ENCODE data around the gene SMU1. TPM values are rescaled to one million over a fixed set of nuclear protein-coding genes. Genes with fewer than 3 reads are reported as not detected.
A peak's percentile ranks its signal among the peaks of the same experiment; 100 is the strongest.

The SMU1 gene
- total and polyA plus RNA-seq, 2 of the 13 experiments (the other 11 are each of a cell fraction or from before 2014, with no cell fraction given): 12.9 to 36.6 TPM

GRCh38 chr9:33076046-33077004 is at the start of gene SMU1 (continued):
- TF ChIP-seq ZNF503 (CRISPR knock-in tag; IDR thresholded peaks at IDR 0.05) (no peak), ZNF672 (CRISPR knock-in tag; IDR thresholded peaks at IDR 0.05) (no peak), PTBP1 (IDR thresholded peaks at IDR 0.05; ENCODE audit: low read depth, low read length, poor library complexity, severe bottlenecking) (no peak), RXRA (CRISPR knock-in tag; IDR thresholded peaks at IDR 0.05) (peak; percentile 52), CHD2 (IDR thresholded peaks at IDR 0.05; ENCODE audit: low read depth, low read length) (0 out of 2 replicates have a peak, but pooled peaks have one; percentile 16), YEATS2 (CRISPR knock-in tag; IDR thresholded peaks at IDR 0.05; ENCODE audit: borderline replicate concordance) (peak; percentile 96), TEF (CRISPR knock-in tag; IDR thresholded peaks at IDR 0.05) (no peak), JUN (CRISPR knock-in tag; IDR thresholded peaks at IDR 0.05) (peak; percentile 30; the same call in 1 of the 2 replicates), CREM (IDR thresholded peaks at IDR 0.05) (peak; percentile 99), CREM (CRISPR knock-in tag; IDR thresholded peaks at IDR 0.05) (peak; percentile 83), MNT (IDR thresholded peaks at IDR 0.05) (0 out of 2 replicates have a peak, but pooled peaks have one; percentile 7), ZNF687 (CRISPR knock-in tag; IDR thresholded peaks at IDR 0.05) (peak; percentile 96), DMAP1 (CRISPR knock-in tag; IDR thresholded peaks at IDR 0.05) (peak; percentile 78), KLF13 (CRISPR knock-in tag; IDR thresholded peaks at IDR 0.05) (no peak), NFIB (CRISPR knock-in tag; IDR thresholded peaks at IDR 0.05; ENCODE audit: borderline replicate concordance) (no peak)
- TF ChIP-seq, protein P1, sequence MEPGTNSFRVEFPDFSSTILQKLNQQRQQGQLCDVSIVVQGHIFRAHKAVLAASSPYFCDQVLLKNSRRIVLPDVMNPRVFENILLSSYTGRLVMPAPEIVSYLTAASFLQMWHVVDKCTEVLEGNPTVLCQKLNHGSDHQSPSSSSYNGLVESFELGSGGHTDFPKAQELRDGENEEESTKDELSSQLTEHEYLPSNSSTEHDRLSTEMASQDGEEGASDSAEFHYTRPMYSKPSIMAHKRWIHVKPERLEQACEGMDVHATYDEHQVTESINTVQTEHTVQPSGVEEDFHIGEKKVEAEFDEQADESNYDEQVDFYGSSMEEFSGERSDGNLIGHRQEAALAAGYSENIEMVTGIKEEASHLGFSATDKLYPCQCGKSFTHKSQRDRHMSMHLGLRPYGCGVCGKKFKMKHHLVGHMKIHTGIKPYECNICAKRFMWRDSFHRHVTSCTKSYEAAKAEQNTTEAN (CRISPR knock-in tag; conservative IDR thresholded peaks at IDR 0.05): no peak; the same call in 1 of the 2 replicates
- TF ChIP-seq, protein P2, sequence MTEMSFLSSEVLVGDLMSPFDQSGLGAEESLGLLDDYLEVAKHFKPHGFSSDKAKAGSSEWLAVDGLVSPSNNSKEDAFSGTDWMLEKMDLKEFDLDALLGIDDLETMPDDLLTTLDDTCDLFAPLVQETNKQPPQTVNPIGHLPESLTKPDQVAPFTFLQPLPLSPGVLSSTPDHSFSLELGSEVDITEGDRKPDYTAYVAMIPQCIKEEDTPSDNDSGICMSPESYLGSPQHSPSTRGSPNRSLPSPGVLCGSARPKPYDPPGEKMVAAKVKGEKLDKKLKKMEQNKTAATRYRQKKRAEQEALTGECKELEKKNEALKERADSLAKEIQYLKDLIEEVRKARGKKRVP (CRISPR knock-in tag; IDR thresholded peaks at IDR 0.05): peak in 1 of 2 experiments; percentile 33; a peak in 1 of 4 replicates
